A549 (cell line): Measurements from ENCODE around the gene UHMK1. TPM values are rescaled to one million over a fixed set of nuclear protein-coding genes. Genes with fewer than 3 reads are reported as not detected.

Experiments used
- ATAC-seq, 2 experiments: fragments of 200-7000 bp in 1 of 2; fragments of >200 bp in 1 of 2; cut with Nextera tagmentation in 1 of 2; cut with Tn5 transposase in 1 of 2; 3 replicates each; pipeline versions ENCODE4 v1.8.0 to v1.9.1; 2018 to 2020; ENCODE audit warnings: mild to moderate bottlenecking in 1 of 2, moderate library complexity in 1 of 2
- CTCF ChIA-PET: fragments of 300-600 bp; sonication (Branson Sonifier 250); formaldehyde crosslinking; extraction: SDS; loops from one replicate; lab custom pipeline; 2021; ENCODE audit warnings: antibody characterized with exemption, inconsistent platforms; lab: Yijun Ruan, JAX
- POLR2A ChIA-PET: fragments of 350-600 bp; formaldehyde crosslinking; extraction: SDS; loops from one replicate; lab custom pipeline; 2021; ENCODE audit warnings: antibody characterized with exemption, inconsistent platforms; lab: Yijun Ruan, JAX
- DNase-seq, 2 experiments: peaks; one replicate each; pipeline versions ENCODE4 v3.0.0 to v3.0.0-alpha.2; 2011 to 2016; ENCODE audit warnings: low read depth in 1 of 2, low spot score in 1 of 2
- FAIRE-seq: peaks from 2 replicates; lab custom pipeline; 2011; peaks lifted over from hg19 to GRCh38; lab: Jason Lieb, UNC
- H3K27ac ChIP-seq, 2 experiments: fragments of >200 bp; sonication (Bioruptor Twin); formaldehyde crosslinking; 3 replicates each; pipeline ENCODE4 v1.5.1; 2016 to 2017
- H3K4me1 ChIP-seq: fragments of >200 bp; sonication (Bioruptor Twin); formaldehyde crosslinking; 3 replicates; pipeline ENCODE4 v1.6.1; 2016
- H3K4me2 ChIP-seq: fragments of >200 bp; sonication (Bioruptor Twin); formaldehyde crosslinking; 3 replicates; pipeline ENCODE4 v1.6.1; 2016
- H3K4me3 ChIP-seq: fragments of >200 bp; sonication (Bioruptor Twin); formaldehyde crosslinking; 3 replicates; pipeline ENCODE4 v1.5.1; 2016
- H3K9me3 ChIP-seq: fragments of >200 bp; sonication (Bioruptor Twin); formaldehyde crosslinking; 3 replicates; pipeline ENCODE4 v1.6.1; 2016
- CBX2 ChIP-seq: fragments of 200-600 bp; sonication (generic); IDR thresholded peaks from 2 replicates; pipeline ENCODE4 v1.6.1; 2016; ENCODE audit warnings: low read depth, mild to moderate bottlenecking, borderline replicate concordance
- CBX8 ChIP-seq: fragments of 200-600 bp; sonication (generic); IDR thresholded peaks from 2 replicates; pipeline ENCODE4 v1.6.1; 2016
- CHD4 ChIP-seq: fragments of 200-600 bp; sonication (generic); IDR thresholded peaks from 2 replicates; pipeline ENCODE4 v1.6.1; 2016; ENCODE audit warnings: antibody characterized with exemption, mild to moderate bottlenecking, borderline replicate concordance
- FOXS1 ChIP-seq: fragments of 250-450 bp; sonication (Bioruptor Pico); IDR thresholded peaks from 2 replicates; pipeline ENCODE4 v1.5.0; 2020; ENCODE audit warnings: mild to moderate bottlenecking, moderate library complexity
- HEYL ChIP-seq: fragments of 250-450 bp; sonication (Bioruptor Pico); IDR thresholded peaks from 2 replicates; pipeline ENCODE4 v1.8.0; 2021; ENCODE audit warnings: mild to moderate bottlenecking, moderate library complexity
- HOXB13 ChIP-seq: fragments of 250-450 bp; sonication (Bioruptor Pico); IDR thresholded peaks from 2 replicates; pipeline ENCODE4 v1.5.0; 2020; ENCODE audit warnings: low read depth, mild to moderate bottlenecking, moderate library complexity
- HOXB5 ChIP-seq: fragments of 250-450 bp; sonication (Bioruptor Pico); IDR thresholded peaks from 2 replicates; pipeline ENCODE4 v1.5.0; 2020; ENCODE audit warnings: mild to moderate bottlenecking, moderate library complexity
- JUNB ChIP-seq: fragments of >200 bp; sonication (Bioruptor Twin); formaldehyde crosslinking; IDR thresholded peaks from 2 replicates; pipeline ENCODE4 v1.6.1; 2016
- KDM5A ChIP-seq: fragments of 200-600 bp; sonication (generic); IDR thresholded peaks from 2 replicates; pipeline ENCODE4 v1.6.1; 2016; ENCODE audit warnings: antibody characterized with exemption, mild to moderate bottlenecking
- NFE2L2 ChIP-seq: fragments of 150-350 bp; conservative IDR thresholded peaks from 2 replicates; pipeline ENCODE4 v1.6.1; 2014; ENCODE audit warnings: low read length
- NR3C1 ChIP-seq: fragments of >200 bp; sonication (Bioruptor Twin); formaldehyde crosslinking; IDR thresholded peaks from 3 replicates; pipeline ENCODE4 v1.6.1; 2017
- POLR2A ChIP-seq: IDR thresholded peaks from 2 replicates; pipeline ENCODE4 v1.6.1; 2012; ENCODE audit warnings: mild to moderate bottlenecking, low read length
- RCOR1 ChIP-seq: fragments of 150-350 bp; IDR thresholded peaks from 2 replicates; pipeline ENCODE4 v1.6.1; 2014; ENCODE audit warnings: antibody characterized with exemption, low read length, low read depth
- RFX5 ChIP-seq: fragments of 450-650 bp; IDR thresholded peaks from 2 replicates; pipeline ENCODE4 v1.7.1; 2014; ENCODE audit warnings: antibody characterized with exemption, mild to moderate bottlenecking, moderate library complexity
- SREBF2 ChIP-seq: fragments of 450-650 bp; IDR thresholded peaks from 2 replicates; pipeline ENCODE4 v1.6.1; 2014; ENCODE audit warnings: mild to moderate bottlenecking, moderate library complexity
- TP53 ChIP-seq: fragments of 250-450 bp; sonication (Bioruptor Pico); IDR thresholded peaks from 2 replicates; pipeline ENCODE4 v1.5.0; 2021; ENCODE audit warnings: mild to moderate bottlenecking, moderate library complexity
- ZFP36 ChIP-seq: fragments of 450-650 bp; IDR thresholded peaks from 2 replicates; pipeline ENCODE4 v1.6.1; 2014; ENCODE audit warnings: borderline replicate concordance; ENCODE audit not compliant: partially characterized antibody
- ZSCAN20 ChIP-seq: fragments of 250-450 bp; sonication (Bioruptor Pico); IDR thresholded peaks from 2 replicates; pipeline ENCODE4 v1.8.0; 2022; ENCODE audit warnings: mild to moderate bottlenecking, moderate library complexity
- WGBS: methylation state at CpG from one replicate; pipeline ENCODE4 v1.1.6; 2017; ENCODE audit errors: missing lambda C conversion rate; 5-methylcytosine and 5-hydroxymethylcytosine counted together
- polyA plus RNA-seq, 4 experiments: library from polyadenylated mRNA; depleted of rRNA in 3 of 4; stranded (reverse); fragments of >200 nt; fragmentation: RNase III in 1 of 4; extraction: RNeasy Plus Mini Kit Qiagen cat#74134 plus additional on column Dnase treatment in 1 of 4; gene quantifications; 2 replicates in 3 of 4; 3 replicates in 1 of 4; pipeline ENCODE4 v1.2.3, GENCODE V29; 2011 to 2017
- TF ChIP-seq, protein P1 (sequence below): IDR thresholded peaks from 2 replicates; pipeline ENCODE4 v1.6.1; 2012
- TF ChIP-seq, protein P2 (sequence below): fragments of 250-450 bp; sonication (Bioruptor Pico); IDR thresholded peaks from 2 replicates; pipeline ENCODE4 v1.5.0; 2021; ENCODE audit warnings: mild to moderate bottlenecking, moderate library complexity, borderline replicate concordance
- TF ChIP-seq, protein P3 (sequence below): IDR thresholded peaks from 2 replicates; pipeline ENCODE4 v1.6.1; 2012
- TF ChIP-seq, protein P4 (sequence below): fragments of 250-450 bp; sonication (Bioruptor Pico); IDR thresholded peaks from 2 replicates; pipeline ENCODE4 v1.5.0; 2020; ENCODE audit warnings: low read depth, mild to moderate bottlenecking, moderate library complexity

Gene UHMK1
- polyA plus RNA-seq, 2 of the 4 experiments (the other 2 are of a cell fraction): 21.0 to 42.2 TPM

DNA sequence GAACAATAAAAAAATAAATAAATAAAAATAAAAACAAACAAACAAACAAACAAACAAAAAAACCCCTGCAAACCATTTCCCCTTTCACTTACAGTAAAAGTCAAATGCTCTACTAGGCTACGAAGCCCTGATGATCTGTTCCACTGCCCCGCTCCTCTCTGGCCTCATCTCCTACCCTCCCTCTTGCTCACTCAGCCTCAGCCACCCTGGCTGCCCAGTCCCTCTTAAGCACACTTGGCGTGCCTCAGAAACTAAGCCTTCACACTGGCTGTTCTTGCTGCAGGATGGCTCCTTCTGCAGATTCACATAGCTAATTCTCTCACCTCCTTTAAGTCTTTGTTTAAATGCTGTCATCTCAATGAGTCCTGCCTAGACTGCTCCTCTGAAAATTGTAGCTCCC, 30.8 kb upstream of the UHMK1 start:
- ATAC-seq: no peak
- Histone ChIP-seq H3K4me1 (no peaks in the 10 kb centered on the region), H3K4me2 (no peak overlapping the region), H3K9me3 (no peaks in the 10 kb centered on the region), H3K27ac (no peak overlapping the region)
- CTCF ChIA-PET: interaction anchor here (1.0 kb wide), 1 partner anchor 27 kb away, joined by 3 read pairs; no protein-coding TSS in a partner anchor
- no peak for TF ChIP-seq HOXB13 (CRISPR knock-in tag)
- TF ChIP-seq, protein P1, sequence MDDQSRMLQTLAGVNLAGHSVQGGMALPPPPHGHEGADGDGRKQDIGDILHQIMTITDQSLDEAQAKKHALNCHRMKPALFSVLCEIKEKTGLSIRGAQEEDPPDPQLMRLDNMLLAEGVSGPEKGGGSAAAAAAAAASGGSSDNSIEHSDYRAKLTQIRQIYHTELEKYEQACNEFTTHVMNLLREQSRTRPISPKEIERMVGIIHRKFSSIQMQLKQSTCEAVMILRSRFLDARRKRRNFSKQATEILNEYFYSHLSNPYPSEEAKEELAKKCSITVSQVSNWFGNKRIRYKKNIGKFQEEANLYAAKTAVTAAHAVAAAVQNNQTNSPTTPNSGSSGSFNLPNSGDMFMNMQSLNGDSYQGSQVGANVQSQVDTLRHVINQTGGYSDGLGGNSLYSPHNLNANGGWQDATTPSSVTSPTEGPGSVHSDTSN: no peak
- TF ChIP-seq KDM5A: no peak
- TF ChIP-seq, protein P2, sequence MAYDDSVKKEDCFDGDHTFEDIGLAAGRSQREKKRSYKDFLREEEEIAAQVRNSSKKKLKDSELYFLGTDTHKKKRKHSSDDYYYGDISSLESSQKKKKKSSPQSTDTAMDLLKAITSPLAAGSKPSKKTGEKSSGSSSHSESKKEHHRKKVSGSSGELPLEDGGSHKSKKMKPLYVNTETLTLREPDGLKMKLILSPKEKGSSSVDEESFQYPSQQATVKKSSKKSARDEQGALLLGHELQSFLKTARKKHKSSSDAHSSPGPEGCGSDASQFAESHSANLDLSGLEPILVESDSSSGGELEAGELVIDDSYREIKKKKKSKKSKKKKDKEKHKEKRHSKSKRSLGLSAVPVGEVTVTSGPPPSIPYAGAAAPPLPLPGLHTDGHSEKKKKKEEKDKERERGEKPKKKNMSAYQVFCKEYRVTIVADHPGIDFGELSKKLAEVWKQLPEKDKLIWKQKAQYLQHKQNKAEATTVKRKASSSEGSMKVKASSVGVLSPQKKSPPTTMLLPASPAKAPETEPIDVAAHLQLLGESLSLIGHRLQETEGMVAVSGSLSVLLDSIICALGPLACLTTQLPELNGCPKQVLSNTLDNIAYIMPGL (CRISPR knock-in tag): no peak
- TF ChIP-seq NR3C1: no peak
- TF ChIP-seq RFX5: no peak
- no peak for TF ChIP-seq HOXB5
- no peak for TF ChIP-seq ZFP36
- TF ChIP-seq RCOR1: no peak
- no peak for TF ChIP-seq NFE2L2
- no peak for TF ChIP-seq TP53 (CRISPR knock-in tag)
- TF ChIP-seq JUNB: no peak
- TF ChIP-seq, all 56 proteins: peak for 0
- FAIRE-seq (no peak), DNase-seq (no peak)
- POLR2A ChIA-PET: no interaction called here
- 48% methylated on average over 3 of the region's 3 CpGs for WGBS
- no peak overlapping the region for H3K4me3 ChIP-seq

DNA sequence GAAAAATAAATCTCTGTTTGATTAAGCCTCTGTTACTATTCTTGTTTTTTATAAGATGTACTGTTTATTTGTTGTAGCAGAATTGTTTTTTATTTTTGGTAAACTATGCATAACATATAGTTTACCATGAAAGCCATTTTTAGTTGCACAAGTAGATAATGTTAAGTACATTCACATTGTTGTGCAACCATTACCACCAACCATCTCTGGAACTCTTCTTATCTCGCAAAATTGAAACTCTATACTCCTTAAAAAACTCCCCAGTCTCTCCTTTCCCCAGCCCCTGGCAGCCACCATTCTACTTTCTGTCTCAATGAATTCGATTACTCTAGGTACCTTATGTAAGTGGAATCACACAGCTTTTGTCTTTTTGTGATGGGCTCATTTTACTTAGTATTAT, 27.4 kb upstream of the UHMK1 start:
- no peak overlapping the region for H3K27ac ChIP-seq
- ATAC-seq (no peak), DNase-seq (no peak), FAIRE-seq (no peak)
- no peak overlapping the region for H3K4me3 ChIP-seq
- H3K4me2 ChIP-seq: no peak overlapping the region
- ChIA-PET POLR2A (no interaction called here), CTCF (no interaction called here)
- no peaks in the 10 kb centered on the region for H3K9me3 ChIP-seq
- no peaks in the 10 kb centered on the region for H3K4me1 ChIP-seq
- WGBS: 23% methylated on average over 2 of the region's 2 CpGs
- TF ChIP-seq CBX8 (no peak), FOXS1 (no peak), CBX2 (no peak), CHD4 (no peak), SREBF2 (no peak), ZSCAN20 (no peak)
- TF ChIP-seq, protein P3, sequence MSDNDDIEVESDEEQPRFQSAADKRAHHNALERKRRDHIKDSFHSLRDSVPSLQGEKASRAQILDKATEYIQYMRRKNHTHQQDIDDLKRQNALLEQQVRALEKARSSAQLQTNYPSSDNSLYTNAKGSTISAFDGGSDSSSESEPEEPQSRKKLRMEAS: no peak
- TF ChIP-seq, protein P2 (CRISPR knock-in tag): no peak

DNA sequence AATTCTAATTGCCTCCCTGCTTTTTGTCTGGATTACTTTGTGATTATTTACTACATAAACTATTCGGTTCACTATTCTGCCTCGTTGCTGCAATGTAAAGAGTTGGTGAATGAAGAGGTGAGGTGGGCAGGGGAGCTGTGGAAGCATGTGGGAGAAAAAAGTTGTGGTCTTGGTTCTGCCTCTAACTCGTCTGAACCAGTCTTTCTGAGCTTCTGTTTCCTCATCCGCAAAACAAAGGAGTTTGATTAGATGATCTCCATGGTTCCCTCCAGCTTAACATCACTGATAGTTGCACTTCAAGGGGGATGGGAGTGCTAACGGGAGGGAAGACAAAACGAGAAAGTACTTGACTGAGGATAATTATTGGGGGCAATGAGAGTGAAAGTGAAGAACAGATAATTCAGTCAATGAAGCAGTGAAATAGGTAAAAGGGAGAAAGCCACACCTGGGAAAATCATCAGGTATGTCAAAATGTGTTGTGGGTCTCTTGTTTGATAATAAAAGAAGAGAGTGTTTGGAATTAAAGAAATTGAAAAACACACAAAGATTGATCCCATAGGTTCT, 26.2 kb upstream of the UHMK1 start:
- no peak overlapping the region for H3K4me3 ChIP-seq
- WGBS: 27% methylated on average over 6 of the region's 6 CpGs
- POLR2A ChIA-PET: no interaction called here
- DNase-seq (no peak), FAIRE-seq (no peak), ATAC-seq (no peak)
- TF ChIP-seq, protein P1: no peak
- TF ChIP-seq HEYL (CRISPR knock-in tag): no peak
- TF ChIP-seq, protein P2 (CRISPR knock-in tag): no peak
- no peak for TF ChIP-seq POLR2A
- TF ChIP-seq, protein P4, sequence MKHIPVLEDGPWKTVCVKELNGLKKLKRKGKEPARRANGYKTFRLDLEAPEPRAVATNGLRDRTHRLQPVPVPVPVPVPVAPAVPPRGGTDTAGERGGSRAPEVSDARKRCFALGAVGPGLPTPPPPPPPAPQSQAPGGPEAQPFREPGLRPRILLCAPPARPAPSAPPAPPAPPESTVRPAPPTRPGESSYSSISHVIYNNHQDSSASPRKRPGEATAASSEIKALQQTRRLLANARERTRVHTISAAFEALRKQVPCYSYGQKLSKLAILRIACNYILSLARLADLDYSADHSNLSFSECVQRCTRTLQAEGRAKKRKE (CRISPR knock-in tag): no peak
- TF ChIP-seq, all 56 proteins: peak for 0
- Histone ChIP-seq H3K4me2 (no peak overlapping the region), H3K4me1 (no peaks in the 10 kb centered on the region), H3K9me3 (no peaks in the 10 kb centered on the region), H3K27ac (no peak overlapping the region)
- CTCF ChIA-PET: no interaction called here
